DMS53 treated with DMSO at 0.1 percent for 48 hours (cell line): ENCODE measurements around the gene EXOSC7.
A peak's percentile ranks its signal among the peaks of the same experiment; 100 is the strongest.

Experiments
- DNase-seq: peaks from one replicate; lab custom pipeline; 2025; ENCODE audit not compliant: unreplicated experiment; lab: John Stamatoyannopoulos, UW

EXOSC7 gene

GRCh38 chr3:45021524-45022297 is 45.7 kb downstream of the EXOSC7 start:
- DNase-seq, result no peak

- DNase-seq, result no peak
Observed at GRCh38 chr3:45023675-45024074, 47.6 kb downstream of the EXOSC7 start.

GRCh38 chr3:45024542-45025255 is 48.7 kb downstream of the EXOSC7 start:
- no peak for DNase-seq

GRCh38 chr3:45026038-45026437 is 50.0 kb downstream of the EXOSC7 start, which contains the start of gene CLEC3B:
Gene CLEC3B (plus strand): TSS chr3:45026303. CDS start chr3:45026363, 60 bp downstream.
- no peak for DNase-seq

- no peak for DNase-seq
Observed at GRCh38 chr3:45026957-45027356, 50.9 kb downstream of the EXOSC7 start.

- DNase-seq, result no peak
Observed at GRCh38 chr3:45027441-45027840, 51.4 kb downstream of the EXOSC7 start.

GRCh38 chr3:45029216-45029615 is 53.2 kb downstream of the EXOSC7 start:
- DNase-seq, result no peak

- no peak for DNase-seq
Observed at GRCh38 chr3:45029661-45030060, 53.6 kb downstream of the EXOSC7 start.

- no peak for DNase-seq
Observed at GRCh38 chr3:45031531-45031930, 55.5 kb downstream of the EXOSC7 start.

GRCh38 chr3:45032113-45032512 is 56.1 kb downstream of the EXOSC7 start:
- no peak for DNase-seq

- no peak for DNase-seq
Observed at GRCh38 chr3:45033791-45034190, 57.7 kb downstream of the EXOSC7 start.

GRCh38 chr3:45034612-45035252 is 58.7 kb downstream of the EXOSC7 start:
- no peak for DNase-seq

- DNase-seq, result no peak
Observed at GRCh38 chr3:45035441-45036301, 59.6 kb downstream of the EXOSC7 start.

- peak; percentile 39 for DNase-seq
Observed at GRCh38 chr3:45037720-45038455, 61.8 kb downstream of the EXOSC7 start.

- DNase-seq, result no peak
Observed at GRCh38 chr3:45041666-45042065, 65.6 kb downstream of the EXOSC7 start.

- no peak for DNase-seq
Observed at GRCh38 chr3:45042162-45042561, 66.1 kb downstream of the EXOSC7 start.

- no peak for DNase-seq
Observed at GRCh38 chr3:45043728-45044299, 67.8 kb downstream of the EXOSC7 start.

- DNase-seq, result no peak
Observed at GRCh38 chr3:45048244-45048643, 72.2 kb downstream of the EXOSC7 start.

- no peak for DNase-seq
Observed at GRCh38 chr3:45049807-45050206, 73.8 kb downstream of the EXOSC7 start.

GRCh38 chr3:45051685-45052084 is 75.6 kb downstream of the EXOSC7 start:
- DNase-seq, result no peak
